HG02973 (cell line): ENCODE results near the gene KIF5A.
"Not testable (repeated sequence)": the region's sequence is repeated elsewhere in the genome, so short reads cannot be mapped to it uniquely, and the experiment has no call there.

ENCODE experiments used
- ATAC-seq: cut with Tn5 transposase; IDR thresholded peaks from one replicate; pipeline ENCODE4 v1.9.1; 2021; ENCODE audit warnings: moderate library complexity; ENCODE audit not compliant: unreplicated experiment

KIF5A gene

GRCh38 chr12:57581802-57582201 lies 32.0 kb downstream of the KIF5A start:
- no peak for ATAC-seq

- ATAC-seq = no peak
Measured at GRCh38 chr12:57582440-57582839, 32.6 kb downstream of the KIF5A start.

GRCh38 chr12:57583008-57583831 lies 33.4 kb downstream of the KIF5A start:
- ATAC-seq = peak; percentile 97

GRCh38 chr12:57584050-57584449 lies 34.2 kb downstream of the KIF5A start:
- no peak for ATAC-seq

GRCh38 chr12:57584690-57585089 lies 34.8 kb downstream of the KIF5A start:
- no peak for ATAC-seq

- no peak for ATAC-seq
Measured at GRCh38 chr12:57585156-57585555, 35.3 kb downstream of the KIF5A start.

GRCh38 chr12:57586128-57586527 lies 36.3 kb downstream of the KIF5A start:
- ATAC-seq = no peak

GRCh38 chr12:57586832-57587429 lies 37.1 kb downstream of the KIF5A start:
- no peak for ATAC-seq

GRCh38 chr12:57588951-57589610 lies 39.2 kb downstream of the KIF5A start:
- ATAC-seq = not testable (repeated sequence)

- ATAC-seq = no peak
Measured at GRCh38 chr12:57590479-57590863, 40.6 kb downstream of the KIF5A start.

GRCh38 chr12:57590864-57591781 lies 41.3 kb downstream of the KIF5A start, which contains the start of gene PIP4K2C:
TSS of gene PIP4K2C (plus strand) at chr12:57591192. CDS start at chr12:57591290, 98 bp downstream.
- peak; percentile 96 for ATAC-seq

GRCh38 chr12:57591782-57592325 lies 42.0 kb downstream of the KIF5A start:
- ATAC-seq = no peak

GRCh38 chr12:57592551-57593165 lies 42.8 kb downstream of the KIF5A start:
- ATAC-seq = no peak

GRCh38 chr12:57593187-57593586 lies 43.3 kb downstream of the KIF5A start:
- ATAC-seq = no peak

- ATAC-seq = no peak
Measured at GRCh38 chr12:57600395-57600794, 50.6 kb downstream of the KIF5A start.

- no peak for ATAC-seq
Measured at GRCh38 chr12:57602544-57602943, 52.7 kb downstream of the KIF5A start.

- ATAC-seq = no peak
Measured at GRCh38 chr12:57603324-57603723, 53.5 kb downstream of the KIF5A start.

- no peak for ATAC-seq
Measured at GRCh38 chr12:57603815-57604453, 54.1 kb downstream of the KIF5A start.

GRCh38 chr12:57604454-57604991 lies 54.7 kb downstream of the KIF5A start, which contains the start of gene DTX3:
TSS of gene DTX3 (plus strand) at chr12:57604824. CDS start at chr12:57606518, 1,694 bp downstream.
- ATAC-seq = no peak
